Glutamatergic neuron (in vitro differentiated cells): ENCODE measurements around the gene SRC. TPM values are rescaled to one million over a fixed set of nuclear protein-coding genes. Genes with fewer than 3 reads are reported as not detected.

Source experiments
- DNase-seq: peaks from one replicate; pipeline ENCODE4 v3.0.0; 2022
- H3K27ac Mint-ChIP-seq: one replicate; pipeline ENCODE4 v1.8.0; 2020; ENCODE audit warnings: mild to moderate bottlenecking, mixed read lengths, inconsistent platforms; ENCODE audit not compliant: unreplicated experiment
- H3K27me3 Mint-ChIP-seq: one replicate; pipeline ENCODE4 v1.8.0; 2020; ENCODE audit warnings: mild to moderate bottlenecking, moderate library complexity, mixed read lengths, inconsistent platforms; ENCODE audit not compliant: unreplicated experiment
- H3K36me3 Mint-ChIP-seq: one replicate; pipeline ENCODE4 v1.8.0; 2020; ENCODE audit warnings: mild to moderate bottlenecking, mixed read lengths, inconsistent platforms; ENCODE audit not compliant: unreplicated experiment
- H3K4me1 Mint-ChIP-seq: one replicate; pipeline ENCODE4 v1.8.0; 2020; ENCODE audit warnings: mild to moderate bottlenecking, low read depth, mixed read lengths, inconsistent platforms; ENCODE audit not compliant: unreplicated experiment
- H3K4me3 Mint-ChIP-seq: one replicate; pipeline ENCODE4 v1.8.0; 2020; ENCODE audit warnings: mild to moderate bottlenecking, mixed read lengths, inconsistent platforms; ENCODE audit not compliant: unreplicated experiment
- H3K9me3 Mint-ChIP-seq: one replicate; pipeline ENCODE4 v1.8.0; 2020; ENCODE audit warnings: mild to moderate bottlenecking, moderate library complexity, mixed read lengths, inconsistent platforms; ENCODE audit not compliant: unreplicated experiment
- total RNA-seq: library from RNA; stranded (reverse); fragmentation: NEBNext Ultra II Directional; extraction: Animal tissue kit (Norgen Biotek cat#: 25700); gene quantifications from one replicate; pipeline ENCODE4 v1.2.1, GENCODE V29; 2021; ENCODE audit not compliant: unreplicated experiment
- TF ChIP-seq, protein P1 (sequence below): fragments of 200-600 bp; sonication (generic); IDR thresholded peaks from one replicate; pipeline ENCODE4 v1.5.0; 2021; ENCODE audit not compliant: partially characterized antibody, unreplicated experiment

The SRC gene
- total RNA-seq, 1 donor from 2014 or later, result 39.2 TPM

DNA sequence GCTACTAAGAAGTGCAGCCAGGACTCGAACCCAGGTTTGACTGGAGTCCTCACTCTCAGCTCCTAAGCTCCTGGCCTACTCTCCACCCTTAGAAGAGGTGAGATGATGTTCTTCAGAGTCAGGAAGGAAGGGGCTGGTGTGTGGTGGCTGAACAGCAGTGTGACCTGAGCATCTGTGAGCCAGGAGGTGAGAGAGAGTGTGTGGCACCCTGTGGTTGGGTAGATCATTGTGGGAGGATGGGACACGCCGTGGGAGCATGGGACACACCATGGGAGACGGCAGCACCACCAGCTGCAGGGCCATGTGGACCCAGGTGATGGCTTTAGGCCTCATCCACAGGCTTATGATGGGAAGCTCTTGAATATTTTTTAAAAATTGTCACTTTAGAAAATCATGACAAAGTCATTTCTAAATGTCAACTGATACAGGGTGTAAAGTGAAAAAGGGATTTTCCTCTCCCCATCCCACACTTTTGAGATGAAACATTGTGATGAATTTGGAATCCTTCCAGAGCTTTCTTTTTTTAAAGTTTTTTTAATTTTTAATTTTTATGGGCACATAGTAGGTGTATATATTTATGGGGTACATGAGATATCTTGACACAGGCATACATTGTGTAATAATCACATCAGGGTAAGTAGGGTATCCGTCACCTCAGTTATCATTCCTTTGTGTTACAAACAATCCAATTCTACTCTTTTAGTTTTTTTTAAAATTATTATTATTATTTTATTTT, 31.6 kb downstream of the SRC start:
- TF ChIP-seq, protein P1, sequence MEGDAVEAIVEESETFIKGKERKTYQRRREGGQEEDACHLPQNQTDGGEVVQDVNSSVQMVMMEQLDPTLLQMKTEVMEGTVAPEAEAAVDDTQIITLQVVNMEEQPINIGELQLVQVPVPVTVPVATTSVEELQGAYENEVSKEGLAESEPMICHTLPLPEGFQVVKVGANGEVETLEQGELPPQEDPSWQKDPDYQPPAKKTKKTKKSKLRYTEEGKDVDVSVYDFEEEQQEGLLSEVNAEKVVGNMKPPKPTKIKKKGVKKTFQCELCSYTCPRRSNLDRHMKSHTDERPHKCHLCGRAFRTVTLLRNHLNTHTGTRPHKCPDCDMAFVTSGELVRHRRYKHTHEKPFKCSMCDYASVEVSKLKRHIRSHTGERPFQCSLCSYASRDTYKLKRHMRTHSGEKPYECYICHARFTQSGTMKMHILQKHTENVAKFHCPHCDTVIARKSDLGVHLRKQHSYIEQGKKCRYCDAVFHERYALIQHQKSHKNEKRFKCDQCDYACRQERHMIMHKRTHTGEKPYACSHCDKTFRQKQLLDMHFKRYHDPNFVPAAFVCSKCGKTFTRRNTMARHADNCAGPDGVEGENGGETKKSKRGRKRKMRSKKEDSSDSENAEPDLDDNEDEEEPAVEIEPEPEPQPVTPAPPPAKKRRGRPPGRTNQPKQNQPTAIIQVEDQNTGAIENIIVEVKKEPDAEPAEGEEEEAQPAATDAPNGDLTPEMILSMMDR, result no peak
- no peak for DNase-seq
- Mint-ChIP-seq H3K9me3 (peaks cover 17% of the 10 kb centered on the region), H3K36me3 (no peaks in the 10 kb centered on the region), H3K4me3 (no peak overlapping the region), H3K27me3 (peaks cover 1% of the 10 kb centered on the region), H3K27ac (no peak overlapping the region), H3K4me1 (peaks cover 10% of the 10 kb centered on the region)

DNA sequence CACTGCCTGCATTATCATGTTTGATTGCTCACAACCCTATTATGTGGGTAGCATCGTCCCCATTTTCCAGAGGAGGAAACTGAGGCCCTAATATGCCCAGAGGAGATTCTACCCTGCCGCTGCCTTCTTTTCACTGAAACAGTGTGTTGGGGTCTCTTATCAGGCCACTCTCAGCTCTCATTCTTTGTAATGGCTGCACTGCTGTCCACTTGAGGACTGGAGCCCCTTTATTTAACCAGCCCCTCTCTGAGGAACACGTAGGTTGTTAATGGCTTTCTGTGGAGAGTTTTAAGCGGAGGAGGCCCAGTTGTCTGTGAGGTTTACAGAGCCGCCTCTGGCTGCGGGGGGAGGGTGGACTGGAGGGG, 32.5 kb downstream of the SRC start:
- H3K36me3 Mint-ChIP-seq, result no peaks in the 10 kb centered on the region
- no peak overlapping the region for H3K27ac Mint-ChIP-seq
- H3K27me3 Mint-ChIP-seq, result peaks cover 7% of the 10 kb centered on the region
- TF ChIP-seq, protein P1, result no peak
- no peak for DNase-seq
- H3K4me3 Mint-ChIP-seq, result no peak overlapping the region
- H3K4me1 Mint-ChIP-seq, result peaks cover 10% of the 10 kb centered on the region
- peaks cover 18% of the 10 kb centered on the region for H3K9me3 Mint-ChIP-seq

DNA sequence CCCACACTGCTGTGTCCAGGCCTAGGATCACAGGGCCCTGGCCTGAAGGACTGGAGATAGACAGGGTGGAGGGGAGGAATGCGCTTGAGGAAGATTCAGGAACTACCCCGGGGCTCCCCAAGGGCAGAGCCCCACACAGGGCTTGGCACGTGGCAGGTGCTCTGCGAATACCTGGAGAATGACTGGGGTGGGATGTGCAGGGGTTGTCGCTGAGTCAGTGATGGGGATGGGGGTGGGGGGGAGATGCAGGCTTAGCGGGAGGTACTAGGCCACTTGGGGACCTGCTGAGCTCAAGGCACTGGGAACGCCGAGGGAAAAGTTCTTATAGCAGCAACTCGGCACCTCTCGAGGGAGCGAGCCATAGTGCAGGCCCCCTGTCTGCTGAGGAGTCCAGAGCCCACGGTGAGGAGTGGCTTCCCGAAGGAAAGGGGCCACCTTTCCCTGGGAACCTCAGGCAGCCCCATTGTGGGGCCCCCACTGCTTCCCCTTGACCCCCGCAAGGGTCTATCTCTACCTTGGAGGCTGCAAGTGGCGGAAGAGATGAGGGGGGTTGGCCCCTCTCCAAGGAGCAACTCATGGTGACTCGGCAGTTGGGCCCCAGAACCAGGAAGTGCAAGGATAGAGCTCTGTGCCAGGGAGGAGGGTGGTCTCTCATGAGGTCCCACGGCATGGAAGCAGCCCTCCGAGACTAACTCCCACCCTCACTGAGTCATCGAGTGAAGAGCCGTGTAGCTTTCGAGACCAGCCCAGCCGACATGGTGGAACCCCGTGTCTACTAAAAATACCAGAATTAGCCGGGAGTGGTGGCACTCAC, 33.1 kb downstream of the SRC start:
- Mint-ChIP-seq H3K4me3 (no peak overlapping the region), H3K4me1 (peaks cover 10% of the 10 kb centered on the region), H3K27me3 (peaks cover 8% of the 10 kb centered on the region), H3K9me3 (peaks cover 18% of the 10 kb centered on the region), H3K27ac (no peak overlapping the region), H3K36me3 (no peaks in the 10 kb centered on the region)
- TF ChIP-seq, protein P1, result no peak
- DNase-seq, result no peak

DNA sequence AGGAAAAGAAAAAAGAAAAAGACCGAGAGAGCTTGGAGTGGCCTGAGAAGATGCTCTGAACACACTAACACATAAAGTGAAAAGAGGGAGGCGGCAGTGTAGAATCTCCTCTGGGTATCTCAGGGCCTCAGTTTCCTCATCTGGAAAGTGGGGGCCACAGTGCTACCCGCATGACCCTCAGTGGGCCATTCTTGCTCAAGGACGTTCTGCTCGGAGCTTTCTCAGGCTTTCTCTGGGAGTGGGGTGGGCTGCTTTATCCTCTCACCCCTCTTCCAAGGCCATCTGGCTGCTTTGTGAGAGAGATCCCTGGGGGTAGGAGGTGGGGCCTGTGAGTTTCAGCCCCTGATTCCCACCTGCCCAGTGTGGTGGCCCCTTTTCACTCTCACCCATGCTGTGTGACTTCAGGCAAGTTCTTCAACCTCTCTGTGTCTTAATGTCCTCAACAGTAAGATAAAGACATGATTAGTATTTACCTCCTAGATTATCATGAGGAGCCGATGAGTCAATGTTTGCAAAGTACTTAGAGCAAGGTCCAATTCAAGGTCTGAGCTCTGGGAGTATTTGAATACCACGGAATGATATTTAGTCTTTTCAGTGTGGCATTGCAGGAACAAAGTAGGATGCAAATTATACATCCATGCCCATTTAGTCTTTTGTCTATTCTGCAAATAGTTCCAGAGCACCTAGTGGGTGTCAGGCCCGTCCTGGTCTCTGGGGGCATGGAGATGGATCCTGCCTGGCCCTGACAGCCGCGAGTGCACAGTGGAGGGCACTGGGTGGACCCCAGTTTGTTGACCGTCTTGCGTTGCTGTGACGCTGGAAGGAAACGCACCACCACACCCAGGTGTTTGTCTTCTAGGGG, 34.3 kb downstream of the SRC start:
- DNase-seq, result no peak
- TF ChIP-seq, protein P1, result no peak
- no peak overlapping the region for H3K27ac Mint-ChIP-seq
- H3K4me1 Mint-ChIP-seq, result peaks cover 14% of the 10 kb centered on the region
- H3K9me3 Mint-ChIP-seq, result peaks cover 21% of the 10 kb centered on the region
- H3K4me3 Mint-ChIP-seq, result no peak overlapping the region
- peaks cover 12% of the 10 kb centered on the region for H3K27me3 Mint-ChIP-seq
- no peaks in the 10 kb centered on the region for H3K36me3 Mint-ChIP-seq
